NCI-H2107 (cell line): ENCODE results near the gene IGFBP1.

ENCODE experiments used
- DNase-seq: peaks from one replicate; lab custom pipeline; 2025; lab: John Stamatoyannopoulos, UW

IGFBP1 gene

GRCh38 chr7:45881280-45881758, 7.0 kb upstream of the IGFBP1 start:
- DNase-seq: no peak

- DNase-seq: no peak
These were observed 6.4 kb upstream of the IGFBP1 start for GRCh38 chr7:45881759-45882464.

- DNase-seq: no peak
These were observed 5.8 kb upstream of the IGFBP1 start for GRCh38 chr7:45882465-45882810.

DNA sequence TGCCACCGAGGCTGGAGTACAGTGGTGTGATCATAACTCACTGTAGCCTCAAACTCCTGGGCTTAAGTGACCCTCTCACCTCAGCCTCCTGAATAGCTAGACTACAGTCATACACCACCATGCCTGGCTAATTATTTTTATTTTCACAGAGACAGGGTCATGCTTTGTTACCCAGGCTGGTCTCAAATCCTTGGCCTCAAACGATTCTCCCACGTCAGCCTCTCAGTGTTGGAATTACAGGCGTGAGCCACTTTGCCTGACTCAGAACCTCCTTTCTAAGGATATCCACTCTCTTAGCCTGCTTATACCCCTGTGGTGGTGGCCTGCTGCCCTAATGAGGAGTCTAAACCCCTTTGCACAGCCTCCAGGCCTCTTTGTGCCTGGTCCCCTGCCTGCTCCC, 4.2 kb upstream of the IGFBP1 start:
- DNase-seq: no peak

DNA sequence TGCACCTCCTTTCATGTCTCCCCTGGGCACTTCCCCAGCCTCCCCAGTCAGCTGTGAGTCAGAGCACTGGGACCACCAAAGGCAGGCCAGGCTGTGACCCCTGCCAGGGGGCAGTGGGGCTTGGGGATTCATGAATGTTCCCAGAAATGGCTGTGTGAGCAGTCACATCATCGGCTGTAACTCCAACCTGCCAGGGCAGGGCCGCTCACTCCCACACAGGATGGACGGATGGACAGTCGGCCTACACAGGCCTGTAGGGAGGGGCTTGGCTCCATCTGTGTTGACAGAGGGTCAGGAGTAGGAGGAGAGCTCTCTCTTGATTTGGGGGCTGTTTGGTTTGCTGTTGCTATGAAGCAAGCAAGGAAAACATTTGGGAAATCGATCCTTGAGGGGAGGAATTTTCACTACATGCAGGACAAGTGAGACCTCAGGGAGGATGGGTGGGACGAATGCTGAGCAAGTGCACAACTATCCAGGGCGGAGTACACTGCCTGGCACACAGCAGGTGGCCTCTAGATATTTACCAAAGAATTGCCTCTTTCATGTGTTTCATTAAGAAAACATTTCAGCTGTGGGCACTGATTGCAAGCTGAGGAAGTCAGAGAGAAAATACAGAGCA, 2.9 kb upstream of the IGFBP1 start:
- no peak for DNase-seq

GRCh38 chr7:45886931-45887667, 1.2 kb upstream of the IGFBP1 start:
- DNase-seq: no peak

DNA sequence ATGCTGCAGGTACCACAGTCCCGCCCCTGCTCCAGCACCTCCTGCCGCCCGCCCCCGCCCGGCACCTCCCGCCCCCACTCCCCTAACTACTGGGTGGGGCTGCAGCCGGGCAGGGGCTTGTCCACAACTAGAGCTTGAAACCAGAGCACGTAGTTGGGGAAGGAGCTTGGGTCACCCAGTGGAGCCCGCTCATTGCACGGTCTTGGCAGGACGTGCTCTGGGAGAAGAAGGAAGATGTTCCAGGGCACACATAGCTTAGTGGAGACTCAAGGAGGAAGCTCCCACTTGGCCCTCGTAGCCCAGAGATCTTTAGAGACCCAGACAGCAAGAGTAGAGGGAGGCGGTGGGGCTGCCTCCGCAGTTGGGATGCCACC, 692 bp downstream of the IGFBP1 start:
- no peak for DNase-seq

- DNase-seq: no peak
These were observed 1.2 kb downstream of the IGFBP1 start for GRCh38 chr7:45889367-45890067.

GRCh38 chr7:45890125-45890901, 2.0 kb downstream of the IGFBP1 start:
- DNase-seq: no peak

GRCh38 chr7:45890902-45891461, 2.7 kb downstream of the IGFBP1 start:
- DNase-seq: no peak

- no peak for DNase-seq
These were observed 3.4 kb downstream of the IGFBP1 start for GRCh38 chr7:45891462-45892402.

- DNase-seq: no peak
These were observed 4.2 kb downstream of the IGFBP1 start for GRCh38 chr7:45892407-45893035.

- DNase-seq: no peak
These were observed 5.2 kb downstream of the IGFBP1 start for GRCh38 chr7:45893374-45893995.

DNA sequence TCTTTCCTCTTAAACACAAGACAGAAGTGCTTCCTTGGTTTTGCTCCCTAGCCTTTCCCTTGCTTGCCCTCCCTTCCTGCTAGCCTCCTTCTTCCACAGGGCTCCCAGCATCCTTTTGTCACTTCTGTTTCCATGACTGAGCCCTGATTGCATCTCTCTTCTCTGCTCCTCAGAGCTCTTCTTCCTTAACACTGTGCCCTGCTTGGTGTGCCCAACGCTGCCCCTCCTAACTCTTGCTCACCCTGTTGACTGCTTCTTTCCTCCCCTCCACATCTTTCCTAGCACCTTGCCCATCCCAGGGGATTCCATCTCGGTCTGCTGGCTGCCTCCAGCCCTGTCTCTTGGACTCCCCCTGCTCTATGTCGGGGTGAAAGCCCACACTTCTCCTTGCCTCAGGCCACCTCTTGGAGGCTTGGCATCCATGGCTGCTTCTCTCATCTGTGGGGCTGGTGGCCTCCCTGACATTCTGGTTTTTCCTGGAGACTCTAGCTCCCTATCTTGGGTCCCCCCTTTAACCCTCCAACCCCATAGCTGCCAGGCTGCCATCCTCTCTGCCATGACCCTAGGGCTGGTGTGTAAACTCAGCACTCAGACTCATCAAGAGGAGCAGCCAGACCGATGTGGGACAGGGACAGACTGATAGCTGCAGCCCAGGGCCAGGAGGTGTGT, 5.8 kb downstream of the IGFBP1 start:
- DNase-seq: no peak

- DNase-seq: no peak
These were observed 6.4 kb downstream of the IGFBP1 start for GRCh38 chr7:45894665-45895062.

GRCh38 chr7:45897042-45897690, 8.9 kb downstream of the IGFBP1 start:
- no peak for DNase-seq

DNA sequence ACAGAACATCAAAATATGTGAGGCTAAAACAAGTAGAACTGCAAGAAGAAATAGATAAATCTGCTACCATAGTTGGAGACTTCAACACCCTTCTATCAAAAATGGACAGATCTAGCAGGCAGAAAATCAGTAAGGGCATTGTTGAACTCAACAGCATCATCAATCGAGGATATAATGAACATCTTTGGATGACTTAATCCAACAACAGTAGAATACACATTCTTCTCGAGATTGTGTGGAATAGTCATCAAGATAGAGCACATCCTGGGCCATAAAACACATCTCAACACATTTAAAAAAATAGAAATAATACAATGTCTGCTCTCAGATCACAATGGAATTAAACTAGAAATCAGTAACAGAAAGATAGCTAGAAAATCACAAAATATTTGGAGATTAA, 9.9 kb downstream of the IGFBP1 start:
- no peak for DNase-seq

DNA sequence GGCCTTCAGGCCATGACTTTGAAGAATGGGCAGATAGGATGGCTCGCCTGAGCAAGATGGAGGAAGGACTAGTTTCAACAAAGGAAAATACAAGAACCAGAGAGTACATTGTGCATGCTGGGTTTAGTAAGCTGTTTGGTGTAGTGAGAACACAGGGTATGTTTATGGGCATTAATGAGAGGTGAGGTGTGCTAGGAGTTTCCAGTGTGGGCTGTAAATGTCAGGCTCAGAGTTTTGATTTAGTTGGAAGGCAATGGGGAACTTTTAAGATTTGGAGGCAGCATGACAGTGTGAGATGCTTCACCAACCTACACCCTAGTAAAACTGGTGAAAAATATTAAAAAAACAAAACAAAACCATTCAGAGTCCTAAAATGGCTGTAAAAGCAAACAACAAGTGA, 13.3 kb downstream of the IGFBP1 start:
- DNase-seq: no peak
